Nephron progenitor cell (in vitro differentiated cells): ENCODE measurements around the gene SH3BP5.

Experiments
- DNase-seq: peaks from one replicate; pipeline ENCODE4 v3.0.0; 2021
- H3K27ac Mint-ChIP-seq: 2 replicates; pipeline ENCODE4 v1.8.0; 2021; ENCODE audit warnings: mild to moderate bottlenecking, moderate library complexity, mixed read lengths
- H3K27me3 Mint-ChIP-seq: 2 replicates; pipeline ENCODE4 v1.8.0; 2021; ENCODE audit warnings: mild to moderate bottlenecking, low read depth, mixed read lengths; ENCODE audit not compliant: poor library complexity
- H3K36me3 Mint-ChIP-seq: 2 replicates; pipeline ENCODE4 v1.8.0; 2021; ENCODE audit warnings: low read depth, mixed read lengths
- H3K4me1 Mint-ChIP-seq: 2 replicates; pipeline ENCODE4 v1.8.0; 2021; ENCODE audit warnings: mixed read lengths
- H3K4me3 Mint-ChIP-seq: 2 replicates; pipeline ENCODE4 v1.8.0; 2021; ENCODE audit warnings: mild to moderate bottlenecking, moderate library complexity, mixed read lengths
- H3K9me3 Mint-ChIP-seq: 2 replicates; pipeline ENCODE4 v1.8.0; 2021; ENCODE audit warnings: mild to moderate bottlenecking, moderate library complexity, mixed read lengths
- TF ChIP-seq, protein P1 (sequence below): fragments of 200-600 bp; sonication (generic); IDR thresholded peaks from 2 replicates; pipeline ENCODE4 v1.5.0; 2021; ENCODE audit warnings: antibody characterized with exemption

The SH3BP5 gene

DNA sequence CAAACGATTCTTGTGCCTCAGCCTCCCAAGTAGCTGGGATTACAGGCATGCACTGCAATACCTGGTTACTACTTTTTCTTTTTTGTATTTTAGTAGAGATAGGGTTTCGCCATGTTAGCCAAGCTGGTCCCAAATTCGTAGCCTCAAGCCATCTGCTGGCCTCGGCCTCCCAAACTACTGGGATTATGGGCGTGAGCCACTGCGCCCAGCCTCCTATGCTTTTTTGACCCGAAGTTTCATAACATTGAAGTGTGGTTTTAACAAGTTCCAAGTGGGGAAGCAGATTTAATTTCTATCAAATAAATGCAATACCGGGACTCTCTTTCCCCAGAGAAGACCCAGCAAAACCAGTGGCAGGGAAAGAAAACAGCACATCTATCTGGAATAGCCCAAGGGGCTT, 13.7 kb downstream of the SH3BP5 start:
- TF ChIP-seq, protein P1, sequence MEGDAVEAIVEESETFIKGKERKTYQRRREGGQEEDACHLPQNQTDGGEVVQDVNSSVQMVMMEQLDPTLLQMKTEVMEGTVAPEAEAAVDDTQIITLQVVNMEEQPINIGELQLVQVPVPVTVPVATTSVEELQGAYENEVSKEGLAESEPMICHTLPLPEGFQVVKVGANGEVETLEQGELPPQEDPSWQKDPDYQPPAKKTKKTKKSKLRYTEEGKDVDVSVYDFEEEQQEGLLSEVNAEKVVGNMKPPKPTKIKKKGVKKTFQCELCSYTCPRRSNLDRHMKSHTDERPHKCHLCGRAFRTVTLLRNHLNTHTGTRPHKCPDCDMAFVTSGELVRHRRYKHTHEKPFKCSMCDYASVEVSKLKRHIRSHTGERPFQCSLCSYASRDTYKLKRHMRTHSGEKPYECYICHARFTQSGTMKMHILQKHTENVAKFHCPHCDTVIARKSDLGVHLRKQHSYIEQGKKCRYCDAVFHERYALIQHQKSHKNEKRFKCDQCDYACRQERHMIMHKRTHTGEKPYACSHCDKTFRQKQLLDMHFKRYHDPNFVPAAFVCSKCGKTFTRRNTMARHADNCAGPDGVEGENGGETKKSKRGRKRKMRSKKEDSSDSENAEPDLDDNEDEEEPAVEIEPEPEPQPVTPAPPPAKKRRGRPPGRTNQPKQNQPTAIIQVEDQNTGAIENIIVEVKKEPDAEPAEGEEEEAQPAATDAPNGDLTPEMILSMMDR, result no peak
- Mint-ChIP-seq H3K4me1 (no peaks in the 10 kb centered on the region), H3K4me3 (no peak overlapping the region)

DNA sequence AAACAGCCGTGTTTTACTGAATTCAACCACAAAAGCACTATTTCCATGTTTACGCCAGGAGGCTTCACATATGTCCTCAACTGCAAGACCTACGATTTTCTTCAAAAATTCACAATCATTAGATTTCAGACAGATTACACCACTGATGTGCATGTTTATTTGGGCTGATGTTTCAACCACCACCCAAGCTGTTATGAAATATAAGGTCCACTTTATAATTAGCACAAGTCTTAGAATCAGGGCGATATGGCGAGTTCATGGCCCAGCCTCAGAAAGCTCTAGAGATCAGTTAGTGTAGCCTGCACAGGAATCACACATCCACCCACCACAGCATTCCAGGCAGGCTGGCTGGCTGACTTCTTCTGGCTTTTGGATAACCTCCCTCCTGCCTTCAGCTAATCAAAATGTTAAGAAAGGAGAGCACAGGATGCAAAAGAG, 15.4 kb downstream of the SH3BP5 start:
- Mint-ChIP-seq H3K9me3 (no peaks in the 10 kb centered on the region), H3K4me3 (no peak overlapping the region), H3K27me3 (peaks cover 5% of the 10 kb centered on the region), H3K4me1 (no peaks in the 10 kb centered on the region), H3K36me3 (no peaks in the 10 kb centered on the region), H3K27ac (no peak overlapping the region)
- TF ChIP-seq, protein P1, result no peak
- no peak for DNase-seq

More for the DNA sequence above, 13.7 kb downstream of the SH3BP5 start:
- no peak overlapping the region for H3K27ac Mint-ChIP-seq
- H3K36me3 Mint-ChIP-seq, result no peaks in the 10 kb centered on the region
- H3K27me3 Mint-ChIP-seq, result peaks cover 5% of the 10 kb centered on the region
- DNase-seq, result no peak
- H3K9me3 Mint-ChIP-seq, result no peaks in the 10 kb centered on the region

DNA sequence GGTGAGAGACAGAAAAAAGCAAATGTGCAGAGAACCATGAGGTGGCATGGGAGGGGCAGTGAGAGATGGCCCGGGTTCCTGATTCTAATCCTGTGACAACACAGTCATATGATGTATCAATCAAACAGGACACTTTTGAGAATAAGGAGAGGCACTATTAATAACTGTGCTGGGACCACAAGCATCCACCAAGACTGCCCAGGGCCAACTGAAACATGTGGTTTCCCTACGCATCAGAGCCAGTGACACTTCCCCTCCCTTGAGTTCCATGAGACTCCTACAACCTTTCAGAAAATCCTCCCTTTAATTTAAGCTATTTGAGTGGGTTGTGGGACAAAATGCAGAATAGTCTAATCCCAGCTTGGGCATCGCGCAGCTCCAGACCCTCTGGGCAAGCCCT, 17.4 kb downstream of the SH3BP5 start:
- Mint-ChIP-seq H3K27me3 (peaks cover 5% of the 10 kb centered on the region), H3K4me3 (no peak overlapping the region), H3K36me3 (no peaks in the 10 kb centered on the region), H3K27ac (no peak overlapping the region), H3K4me1 (peaks cover 11% of the 10 kb centered on the region), H3K9me3 (no peaks in the 10 kb centered on the region)
- TF ChIP-seq, protein P1, result no peak
- no peak for DNase-seq

DNA sequence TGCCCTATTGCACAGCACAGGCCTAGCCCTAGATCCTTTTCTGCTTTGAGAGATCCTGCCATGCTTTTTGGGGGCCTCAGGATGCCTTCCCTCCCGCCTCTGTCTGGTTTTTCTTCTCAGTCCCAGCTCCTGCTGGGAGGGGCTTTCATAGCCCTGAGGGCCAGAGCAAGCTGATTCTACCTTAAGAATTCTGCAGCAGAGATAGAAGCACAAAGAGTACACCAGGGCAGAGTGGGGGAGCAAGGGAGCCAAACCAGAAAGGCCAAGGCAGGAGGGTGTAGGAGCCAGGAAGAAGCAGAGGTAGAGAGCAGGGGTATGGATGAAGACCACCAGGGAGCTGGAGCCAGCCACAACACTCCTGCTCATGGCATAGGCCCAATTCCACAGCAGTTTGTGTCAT, 18.1 kb downstream of the SH3BP5 start:
- Mint-ChIP-seq H3K4me1 (peaks cover 16% of the 10 kb centered on the region), H3K27me3 (peaks cover under 1% of the 10 kb centered on the region), H3K27ac (no peak overlapping the region), H3K36me3 (no peaks in the 10 kb centered on the region), H3K9me3 (no peaks in the 10 kb centered on the region), H3K4me3 (no peak overlapping the region)
- TF ChIP-seq, protein P1, result no peak
- DNase-seq, result no peak

DNA sequence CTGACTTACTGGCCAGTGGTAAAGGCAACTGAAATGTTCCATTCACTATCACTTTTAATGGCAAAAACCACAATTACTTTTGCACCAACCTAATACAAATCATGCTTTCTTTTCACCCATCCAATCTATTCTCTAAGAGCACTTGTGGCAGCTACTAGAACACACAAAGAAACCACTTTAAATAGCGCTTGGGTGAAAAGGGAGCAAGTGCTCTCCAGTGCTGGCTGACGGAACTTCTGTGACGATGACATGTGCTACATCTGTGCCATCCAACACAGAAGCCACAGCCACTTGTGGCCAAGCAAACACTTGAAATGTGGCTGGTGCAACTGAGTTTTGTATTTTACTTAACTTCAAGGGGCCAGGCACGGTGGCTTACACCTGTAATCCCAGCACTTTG, 18.9 kb downstream of the SH3BP5 start:
- H3K4me3 Mint-ChIP-seq, result no peak overlapping the region

DNA sequence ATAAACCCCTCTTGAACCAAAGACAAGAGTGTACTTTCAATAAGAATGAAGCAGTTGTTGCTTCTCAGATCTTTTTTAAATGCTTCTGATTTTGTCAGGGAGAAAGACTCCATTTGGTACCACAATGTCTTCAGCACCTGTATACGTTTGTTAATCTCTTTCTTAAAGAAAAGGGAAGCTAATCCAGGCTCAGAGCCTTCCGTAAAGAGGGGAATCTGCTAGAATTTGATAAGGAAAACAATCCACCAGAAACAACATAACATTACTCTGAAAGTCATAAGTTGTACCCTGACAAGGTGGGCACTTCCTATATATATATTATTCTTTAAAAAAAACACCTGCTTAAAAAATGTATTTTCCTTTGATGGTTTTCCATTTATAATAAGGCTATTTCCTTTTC, 19.8 kb downstream of the SH3BP5 start:
- no peak overlapping the region for H3K4me3 Mint-ChIP-seq
- peaks cover 32% of the 10 kb centered on the region for H3K4me1 Mint-ChIP-seq

More for the DNA sequence above, 18.9 kb downstream of the SH3BP5 start:
- Mint-ChIP-seq H3K27ac (no peak overlapping the region), H3K9me3 (no peaks in the 10 kb centered on the region), H3K4me1 (peaks cover 23% of the 10 kb centered on the region), H3K36me3 (no peaks in the 10 kb centered on the region), H3K27me3 (no peaks in the 10 kb centered on the region)
- TF ChIP-seq, protein P1, result no peak
- no peak for DNase-seq

More for the DNA sequence above, 19.8 kb downstream of the SH3BP5 start:
- H3K27ac Mint-ChIP-seq, result peak overlapping the region; percentile 89
- H3K27me3 Mint-ChIP-seq, result no peaks in the 10 kb centered on the region
- TF ChIP-seq, protein P1, result no peak
- H3K9me3 Mint-ChIP-seq, result no peaks in the 10 kb centered on the region
- DNase-seq, result no peak
- H3K36me3 Mint-ChIP-seq, result no peaks in the 10 kb centered on the region
